Colonic mucosa (tissue), 4 donors: ENCODE data around the gene ADH1C. TPM values are rescaled to one million over a fixed set of nuclear protein-coding genes. Genes with fewer than 3 reads are reported as not detected.
"Not testable (repeated sequence)": the region's sequence is repeated elsewhere in the genome, so short reads cannot be mapped to it uniquely, and the experiment has no call there.

Source experiments
- DNase-seq: peaks from one replicate; pipeline ENCODE4 v3.0.0-alpha.2; 2020
- H3K27ac ChIP-seq: fragments of 200-600 bp; one replicate; pipeline ENCODE4 v1.8.0; 2021
- H3K27me3 ChIP-seq: fragments of 200-600 bp; one replicate; pipeline ENCODE4 v1.8.0; 2021
- H3K36me3 ChIP-seq: fragments of 200-600 bp; one replicate; pipeline ENCODE4 v1.8.0; 2021
- H3K4me1 ChIP-seq: fragments of 200-600 bp; one replicate; pipeline ENCODE4 v1.8.0; 2021; ENCODE audit warnings: mild to moderate bottlenecking
- H3K4me3 ChIP-seq: fragments of 200-600 bp; one replicate; pipeline ENCODE4 v1.8.0; 2021
- H3K9ac ChIP-seq, 2 donors: one replicate each; pipeline ENCODE4 v1.7.0; 2013; ENCODE audit warnings: control low read depth in 2 of 2, low read depth in 2 of 2, low read length in 2 of 2
- H3K9me3 ChIP-seq: fragments of 200-600 bp; one replicate; pipeline ENCODE4 v1.8.0; 2021
- intact Hi-C: fragments of 100-400 bp; cut with DNase I; formaldehyde crosslinking; loops from one replicate; pipeline ENCODE4 v1.14.1; 2022
- total RNA-seq, 2 donors: library from RNA; stranded (reverse); fragmentation: NEBNext Ultra II Directional in 1 of 2; extraction: Animal tissue kit (Norgen Biotek cat#: 25700) in 1 of 2; gene quantifications; one replicate each; pipeline ENCODE4 v1.2.1, GENCODE V29; 2021
- TF ChIP-seq, protein P1 (sequence below): fragments of 200-600 bp; IDR thresholded peaks from one replicate; pipeline ENCODE4 v1.8.0; 2022; ENCODE audit warnings: antibody characterized with exemption, mild to moderate bottlenecking
- donor health status: healthy.
- donor health status: DM: no; HTN: no; CAD: no.
- donor health status: DM: no; HTN: no; CAD: no.

The ADH1C gene
- total RNA-seq, 2 donors from 2014 or later = 140 to 240 TPM

- H3K27ac ChIP-seq = no peak overlapping the region
- no peak overlapping the region for H3K4me3 ChIP-seq
Observed at GRCh38 chr4:99381588-99382175, 29.1 kb upstream of the ADH1C start.

GRCh38 chr4:99379571-99379970 lies 27.0 kb upstream of the ADH1C start:
- Histone ChIP-seq H3K9ac (no peak overlapping the region), H3K36me3 (no peaks in the 10 kb centered on the region), H3K4me3 (no peak overlapping the region), H3K4me1 (no peaks in the 10 kb centered on the region), H3K27ac (no peak overlapping the region), H3K9me3 (no peaks in the 10 kb centered on the region), H3K27me3 (no peaks in the 10 kb centered on the region)
- intact Hi-C loops = no loop called here
- DNase-seq = no peak
- TF ChIP-seq, protein P1, sequence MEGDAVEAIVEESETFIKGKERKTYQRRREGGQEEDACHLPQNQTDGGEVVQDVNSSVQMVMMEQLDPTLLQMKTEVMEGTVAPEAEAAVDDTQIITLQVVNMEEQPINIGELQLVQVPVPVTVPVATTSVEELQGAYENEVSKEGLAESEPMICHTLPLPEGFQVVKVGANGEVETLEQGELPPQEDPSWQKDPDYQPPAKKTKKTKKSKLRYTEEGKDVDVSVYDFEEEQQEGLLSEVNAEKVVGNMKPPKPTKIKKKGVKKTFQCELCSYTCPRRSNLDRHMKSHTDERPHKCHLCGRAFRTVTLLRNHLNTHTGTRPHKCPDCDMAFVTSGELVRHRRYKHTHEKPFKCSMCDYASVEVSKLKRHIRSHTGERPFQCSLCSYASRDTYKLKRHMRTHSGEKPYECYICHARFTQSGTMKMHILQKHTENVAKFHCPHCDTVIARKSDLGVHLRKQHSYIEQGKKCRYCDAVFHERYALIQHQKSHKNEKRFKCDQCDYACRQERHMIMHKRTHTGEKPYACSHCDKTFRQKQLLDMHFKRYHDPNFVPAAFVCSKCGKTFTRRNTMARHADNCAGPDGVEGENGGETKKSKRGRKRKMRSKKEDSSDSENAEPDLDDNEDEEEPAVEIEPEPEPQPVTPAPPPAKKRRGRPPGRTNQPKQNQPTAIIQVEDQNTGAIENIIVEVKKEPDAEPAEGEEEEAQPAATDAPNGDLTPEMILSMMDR = no peak

More at GRCh38 chr4:99381588-99382175, 29.1 kb upstream of the ADH1C start:
- intact Hi-C loops = no loop called here
- Histone ChIP-seq H3K9me3 (no peaks in the 10 kb centered on the region), H3K27me3 (no peaks in the 10 kb centered on the region), H3K36me3 (no peaks in the 10 kb centered on the region), H3K9ac (no peak overlapping the region), H3K4me1 (no peaks in the 10 kb centered on the region)
- TF ChIP-seq, protein P1 = no peak
- DNase-seq = no peak

DNA sequence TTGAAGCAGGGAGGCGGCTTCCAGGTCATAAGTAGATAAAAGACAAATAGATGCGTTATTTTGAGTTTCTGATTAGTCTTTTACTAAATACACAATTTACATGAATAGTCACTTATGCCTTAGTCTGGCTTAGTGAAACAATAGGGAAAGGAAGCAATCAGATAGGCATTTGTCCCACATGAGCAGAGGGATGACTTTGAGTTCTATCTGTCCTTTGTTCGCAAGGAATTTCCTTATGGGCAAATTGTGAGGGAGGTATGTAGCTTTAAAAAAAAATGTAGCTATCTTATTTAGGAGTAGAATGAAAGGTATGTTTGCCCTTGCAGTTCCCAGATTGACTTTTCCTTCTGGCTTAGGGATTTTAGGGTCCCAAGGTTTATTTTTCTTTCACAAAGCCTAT lies 26.3 kb upstream of the ADH1C start:
- Histone ChIP-seq H3K4me3 (no peak overlapping the region), H3K36me3 (no peaks in the 10 kb centered on the region), H3K9ac (no peak overlapping the region), H3K4me1 (no peaks in the 10 kb centered on the region), H3K27ac (no peak overlapping the region), H3K27me3 (no peaks in the 10 kb centered on the region), H3K9me3 (no peaks in the 10 kb centered on the region)
- TF ChIP-seq, protein P1 = no peak
- intact Hi-C loops = no loop called here
- no peak for DNase-seq

GRCh38 chr4:99377341-99377740 lies 24.8 kb upstream of the ADH1C start:
- H3K4me3 ChIP-seq, H3K27ac ChIP-seq, DNase-seq, H3K36me3 ChIP-seq, H3K4me1 ChIP-seq, H3K27me3 ChIP-seq, intact Hi-C loops, H3K9ac ChIP-seq, H3K9me3 ChIP-seq: not testable (repeated sequence)

DNA sequence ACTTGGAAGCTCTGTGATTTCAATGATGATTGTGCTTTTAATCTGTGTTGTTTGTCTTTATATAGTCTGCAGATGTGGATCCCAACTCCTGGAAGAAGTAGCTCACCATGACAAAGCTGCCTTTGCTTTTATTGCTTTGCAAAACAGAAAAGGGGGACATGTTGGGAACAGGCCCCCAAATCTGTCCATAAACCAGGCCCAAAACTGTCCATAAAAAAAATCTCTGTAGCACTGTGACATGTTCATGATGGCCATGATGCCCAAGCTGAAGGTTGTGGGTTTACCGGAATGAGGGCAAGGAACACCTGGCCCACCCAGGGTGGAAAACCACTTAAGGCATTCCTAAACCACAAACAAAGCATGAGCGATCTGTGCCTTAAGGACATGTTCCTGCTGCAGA lies 19.9 kb upstream of the ADH1C start:
- DNase-seq, H3K9ac ChIP-seq, intact Hi-C loops, H3K27me3 ChIP-seq, H3K4me1 ChIP-seq, H3K36me3 ChIP-seq, H3K9me3 ChIP-seq, H3K27ac ChIP-seq, H3K4me3 ChIP-seq: not testable (repeated sequence)

DNA sequence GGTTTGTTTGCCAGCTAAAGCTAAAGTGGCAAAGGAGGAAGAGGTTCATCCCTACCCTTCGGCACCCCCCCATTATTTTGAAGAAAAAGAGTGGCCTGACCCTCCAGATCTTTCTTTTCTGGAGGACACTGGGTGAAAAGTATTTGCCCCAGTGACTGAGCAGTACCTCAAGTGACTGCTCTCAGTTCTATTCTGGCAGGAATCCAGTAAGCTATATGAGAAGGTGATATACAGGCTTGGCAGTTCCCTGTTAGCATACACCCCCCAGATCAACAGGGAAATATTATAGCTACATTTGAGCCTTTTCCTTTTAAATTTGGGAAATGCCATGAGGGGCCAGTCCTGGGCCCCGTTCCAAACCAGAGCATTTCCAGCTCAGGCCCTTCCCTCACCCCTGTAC lies 15.3 kb upstream of the ADH1C start:
- intact Hi-C loops, H3K27ac ChIP-seq, H3K27me3 ChIP-seq, H3K4me3 ChIP-seq, H3K9me3 ChIP-seq, H3K36me3 ChIP-seq, H3K4me1 ChIP-seq, DNase-seq, H3K9ac ChIP-seq: not testable (repeated sequence)

GRCh38 chr4:99366491-99366890 lies 13.9 kb upstream of the ADH1C start:
- TF ChIP-seq, protein P1 = no peak
- H3K27ac ChIP-seq = no peak overlapping the region
- H3K4me1 ChIP-seq = no peaks in the 10 kb centered on the region
- no peak overlapping the region for H3K4me3 ChIP-seq
- no peak for DNase-seq
- intact Hi-C loops = no loop called here
- no peaks in the 10 kb centered on the region for H3K36me3 ChIP-seq
- no peak overlapping the region for H3K9ac ChIP-seq
- no peaks in the 10 kb centered on the region for H3K27me3 ChIP-seq
- H3K9me3 ChIP-seq = no peaks in the 10 kb centered on the region
